NB4 (cell line): Measurements from ENCODE around the gene DNAI2.
"Not testable (repeated sequence)": the region's sequence is repeated elsewhere in the genome, so short reads cannot be mapped to it uniquely, and the experiment has no call there.

ENCODE experiments used
- DNase-seq: peaks from one replicate; pipeline ENCODE4 v3.0.0; 2010; ENCODE audit warnings: low read depth
- H3K4me3 ChIP-seq: one replicate; pipeline ENCODE4 v1.5.1; 2011; ENCODE audit warnings: mild to moderate bottlenecking, low read depth, low read length, moderate library complexity
- CTCF ChIP-seq: IDR thresholded peaks from one replicate; pipeline ENCODE4 v1.5.1; 2012; ENCODE audit warnings: low read depth, low read length
- MAX ChIP-seq: IDR thresholded peaks from 2 replicates; pipeline ENCODE4 v1.6.1; 2011; ENCODE audit warnings: low read depth, low read length
- MYC ChIP-seq: IDR thresholded peaks from 2 replicates; pipeline ENCODE4 v1.6.1; 2011; ENCODE audit warnings: low read depth, low read length
- POLR2A ChIP-seq: IDR thresholded peaks from 2 replicates; pipeline ENCODE4 v1.6.1; 2011; ENCODE audit warnings: mild to moderate bottlenecking; ENCODE audit not compliant: insufficient read length; ENCODE audit errors: extremely low read depth

DNAI2 gene

GRCh38 chr17:74253036-74253435, 21.0 kb upstream of the DNAI2 start:
- no peak for DNase-seq
- TF ChIP-seq CTCF (no peak), POLR2A (no peak), MYC (no peak), MAX (no peak)
- no peak overlapping the region for H3K4me3 ChIP-seq

- no peak overlapping the region for H3K4me3 ChIP-seq
- no peak for DNase-seq
- TF ChIP-seq POLR2A, result no peak
These were observed 16.7 kb upstream of the DNAI2 start for GRCh38 chr17:74257311-74257710.

GRCh38 chr17:74259667-74260524, 14.1 kb upstream of the DNAI2 start:
- TF ChIP-seq MYC (no peak), MAX (no peak), POLR2A (no peak), CTCF (no peak)
- no peak for DNase-seq
- H3K4me3 ChIP-seq, result no peak overlapping the region

- no peak for TF ChIP-seq POLR2A
- no peak for TF ChIP-seq CTCF
- TF ChIP-seq MAX, result no peak
- TF ChIP-seq MYC, result no peak
- no peak for DNase-seq
- H3K4me3 ChIP-seq, result no peak overlapping the region
These were observed 13.5 kb upstream of the DNAI2 start for GRCh38 chr17:74260525-74260850.

- no peak for DNase-seq
- TF ChIP-seq MAX (no peak), POLR2A (no peak), MYC (no peak), CTCF (no peak)
- H3K4me3 ChIP-seq, result no peak overlapping the region
These were observed 11.4 kb upstream of the DNAI2 start for GRCh38 chr17:74262601-74263000.

- DNase-seq, H3K4me3 ChIP-seq: not testable (repeated sequence)
These were observed 7.0 kb upstream of the DNAI2 start for GRCh38 chr17:74267054-74267453.

- DNase-seq, result no peak
- TF ChIP-seq MYC, result no peak
- TF ChIP-seq MAX, result no peak
- no peak for TF ChIP-seq POLR2A
- TF ChIP-seq CTCF, result no peak
- no peak overlapping the region for H3K4me3 ChIP-seq
These were observed 6.5 kb upstream of the DNAI2 start for GRCh38 chr17:74267579-74267978.
